GM18502 (cell line): Measurements from ENCODE around the gene RGS3.

Source experiments
- ATAC-seq: cut with Tn5 transposase; IDR thresholded peaks from one replicate; pipeline ENCODE4 v1.9.1; 2021; ENCODE audit warnings: mild to moderate bottlenecking; ENCODE audit not compliant: unreplicated experiment, poor library complexity

The RGS3 gene

DNA sequence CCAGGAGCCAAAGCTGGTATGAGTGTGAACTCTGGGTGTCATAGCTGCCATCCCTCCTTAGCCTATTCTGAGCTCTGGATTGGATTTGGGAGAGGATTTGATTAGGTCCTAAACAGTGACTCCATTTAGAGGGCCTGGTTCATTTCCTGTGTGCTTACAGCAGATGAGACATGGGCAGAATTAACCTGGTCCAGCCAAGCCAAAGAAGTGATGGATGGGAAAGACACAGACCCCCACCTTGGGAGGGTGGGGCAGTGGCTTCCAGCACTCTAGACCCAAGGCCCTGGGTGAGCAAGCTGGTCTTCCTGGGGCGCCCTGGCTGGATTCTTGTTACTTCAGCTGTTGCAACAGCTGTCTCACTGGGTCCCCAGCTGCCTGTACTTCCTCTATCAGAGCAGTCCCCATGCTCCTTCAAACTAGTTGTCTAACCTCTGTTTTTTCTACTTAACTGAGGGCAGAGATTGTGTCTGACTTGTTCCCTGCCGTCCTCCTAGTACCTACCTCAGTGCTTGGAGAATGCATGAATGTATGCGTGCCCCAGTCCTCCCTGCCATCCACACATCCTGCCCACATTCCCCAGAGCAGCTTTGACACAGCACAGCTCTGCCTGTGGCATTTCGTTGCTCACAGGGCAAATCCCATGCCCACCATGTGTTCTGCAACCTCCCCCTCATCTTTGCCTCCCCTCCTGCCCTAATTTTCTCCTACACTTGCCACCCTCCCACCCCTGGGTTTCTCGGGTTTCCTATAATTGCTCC, 115.9 kb downstream of the RGS3 start:
- ATAC-seq, result peak; percentile 28

DNA sequence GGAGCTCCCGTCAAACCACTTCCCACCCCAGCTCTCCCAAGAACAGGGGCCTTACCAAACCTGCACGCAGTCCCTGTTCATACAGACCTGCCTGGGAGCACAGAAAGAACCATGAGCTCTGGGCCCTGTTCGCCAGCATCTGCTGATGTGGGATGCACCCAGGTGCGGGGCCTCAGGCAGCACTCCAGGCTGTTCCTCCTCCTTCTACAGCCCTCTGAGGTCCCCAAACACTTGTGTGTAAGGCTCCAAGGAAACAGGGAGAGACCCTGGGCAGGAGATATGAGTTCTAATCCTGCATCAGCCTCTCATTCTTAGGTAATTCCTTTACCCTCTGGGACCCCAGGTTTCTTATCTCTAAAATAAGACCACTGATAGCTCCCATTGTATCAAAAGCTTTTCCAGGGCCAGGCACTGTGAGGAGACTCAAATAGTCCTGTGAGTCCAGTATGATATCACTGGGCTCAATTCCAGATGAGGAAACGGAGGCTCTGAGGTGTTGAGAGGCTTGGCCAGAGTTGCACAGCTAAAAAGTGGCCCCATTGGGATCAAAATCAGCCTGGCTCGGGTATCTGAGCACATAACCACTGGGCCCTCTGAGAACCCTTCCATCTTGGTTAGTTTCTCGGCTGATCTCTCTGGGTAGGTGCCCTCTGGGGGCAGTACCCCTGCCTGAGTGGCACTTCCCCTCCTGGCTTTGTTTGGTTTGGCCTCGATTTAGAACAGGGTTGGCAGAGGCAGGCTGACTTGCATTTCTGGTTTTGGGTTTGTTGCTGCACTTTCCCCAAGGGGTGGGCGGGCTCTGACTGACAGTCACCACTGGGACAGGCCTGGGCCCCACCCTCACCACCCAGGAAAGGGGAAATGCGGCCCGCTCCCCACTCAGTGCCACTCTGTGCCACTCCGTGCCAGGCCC, 116.8 kb downstream of the RGS3 start:
- ATAC-seq, result no peak

GRCh38 chr9:113580954-113581311, 117.4 kb downstream of the RGS3 start:
- no peak for ATAC-seq

GRCh38 chr9:113581865-113582697, 118.6 kb downstream of the RGS3 start:
- peak; percentile 82 for ATAC-seq

GRCh38 chr9:113582698-113583200, 119.2 kb downstream of the RGS3 start:
- no peak for ATAC-seq

GRCh38 chr9:113583511-113584427, 120.2 kb downstream of the RGS3 start:
- ATAC-seq, result no peak

DNA sequence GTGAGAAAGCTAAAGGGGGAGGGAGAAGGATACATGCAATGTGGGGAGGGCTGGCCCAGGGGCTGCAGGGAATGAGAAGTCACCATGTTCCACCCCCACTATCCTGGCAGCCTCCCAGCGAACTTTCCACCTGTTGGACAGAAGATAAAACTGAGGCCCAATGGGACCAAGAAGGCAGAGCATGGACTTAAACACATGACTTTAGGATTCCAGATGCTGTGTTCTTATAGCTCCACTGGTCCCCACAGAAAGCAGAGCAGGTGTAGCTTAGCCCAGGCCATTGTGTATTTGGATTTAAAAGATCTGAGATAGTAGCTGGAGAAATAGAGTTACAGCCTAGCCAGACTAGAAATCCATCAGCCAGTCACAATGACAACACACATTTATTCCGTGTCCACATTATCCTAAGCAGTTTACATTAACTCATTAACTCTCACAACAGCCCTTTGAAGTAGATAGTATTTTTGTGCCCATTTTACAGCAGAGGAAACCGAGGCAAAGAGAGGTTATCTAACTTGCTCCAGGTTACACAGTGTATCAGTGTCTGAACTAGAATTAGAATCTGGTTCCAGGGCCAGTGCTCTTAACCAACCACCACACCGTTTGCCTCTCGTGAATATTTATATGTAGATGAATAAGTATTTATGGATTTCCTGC, 121.0 kb downstream of the RGS3 start:
- ATAC-seq, result no peak

GRCh38 chr9:113585085-113585442, 121.5 kb downstream of the RGS3 start:
- no peak for ATAC-seq

GRCh38 chr9:113585555-113585954, 122.0 kb downstream of the RGS3 start:
- ATAC-seq, result no peak

GRCh38 chr9:113587471-113588031, 124.0 kb downstream of the RGS3 start:
- ATAC-seq, result no peak

DNA sequence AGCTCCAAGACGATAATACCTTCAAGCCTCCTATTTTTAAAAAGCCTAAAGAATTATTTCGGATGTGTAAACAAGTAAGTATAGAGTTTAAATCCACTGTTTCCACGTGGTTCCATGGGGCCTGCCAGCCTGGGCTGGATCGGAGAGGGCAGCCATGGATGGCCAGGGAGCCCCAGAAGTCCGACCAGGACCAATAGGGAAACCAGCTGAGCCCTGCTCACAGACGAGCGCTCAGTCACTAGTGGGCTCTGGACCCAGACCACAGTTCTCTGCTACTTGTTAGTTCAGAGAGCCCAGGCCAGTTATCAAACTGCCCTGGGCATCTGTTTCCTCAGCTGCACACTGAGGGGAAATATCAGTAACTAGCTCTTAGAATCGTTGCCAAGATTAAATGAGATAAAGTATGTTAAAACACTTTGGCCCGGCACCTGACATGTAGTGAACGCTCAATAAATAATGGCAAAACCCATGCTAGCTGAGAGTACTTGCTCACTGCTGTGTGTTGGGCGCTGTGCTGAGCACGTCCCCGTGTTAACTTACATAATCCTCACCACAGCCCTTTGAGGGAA, 124.8 kb downstream of the RGS3 start:
- no peak for ATAC-seq

GRCh38 chr9:113588936-113589335, 125.4 kb downstream of the RGS3 start:
- no peak for ATAC-seq

DNA sequence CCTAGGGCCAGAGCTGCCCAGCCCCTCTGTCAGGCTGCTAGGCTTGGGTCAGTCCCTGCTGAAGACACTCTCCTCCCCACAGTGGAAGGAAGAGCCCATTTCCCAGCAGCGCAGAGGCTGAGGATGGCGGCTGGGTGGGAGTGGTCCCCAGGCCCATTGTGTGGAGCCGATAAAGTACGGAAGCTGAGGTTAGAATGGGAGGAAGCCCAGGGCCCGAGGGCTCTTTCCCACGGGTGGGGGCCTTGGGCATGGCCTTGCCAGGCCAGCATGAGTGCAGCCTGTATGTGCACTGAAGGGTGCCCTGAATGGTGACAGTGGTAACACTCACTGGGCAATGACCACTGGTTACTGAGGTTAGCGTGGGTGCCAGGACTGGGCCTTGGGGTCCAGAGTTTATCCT, 125.9 kb downstream of the RGS3 start:
- ATAC-seq, result no peak

- no peak for ATAC-seq
Observed at GRCh38 chr9:113589890-113590289, 126.4 kb downstream of the RGS3 start.

DNA sequence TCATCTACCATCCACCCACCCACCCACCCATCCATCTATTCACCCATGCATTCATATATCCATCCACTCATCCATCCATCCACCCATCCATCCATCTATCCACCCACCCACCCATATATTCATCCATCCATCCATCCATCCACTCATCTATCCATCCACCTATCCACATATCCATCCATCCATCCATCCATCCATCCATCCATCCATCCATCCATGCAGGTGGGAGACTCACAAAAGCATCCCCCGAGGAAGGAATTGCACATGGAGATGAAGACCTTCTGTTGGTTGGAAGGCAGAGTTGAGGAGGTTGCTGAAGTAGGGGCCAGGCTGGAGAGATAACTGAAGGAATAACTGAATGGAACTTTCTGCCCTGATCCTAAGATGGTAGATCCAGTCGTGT, 126.9 kb downstream of the RGS3 start:
- no peak for ATAC-seq

DNA sequence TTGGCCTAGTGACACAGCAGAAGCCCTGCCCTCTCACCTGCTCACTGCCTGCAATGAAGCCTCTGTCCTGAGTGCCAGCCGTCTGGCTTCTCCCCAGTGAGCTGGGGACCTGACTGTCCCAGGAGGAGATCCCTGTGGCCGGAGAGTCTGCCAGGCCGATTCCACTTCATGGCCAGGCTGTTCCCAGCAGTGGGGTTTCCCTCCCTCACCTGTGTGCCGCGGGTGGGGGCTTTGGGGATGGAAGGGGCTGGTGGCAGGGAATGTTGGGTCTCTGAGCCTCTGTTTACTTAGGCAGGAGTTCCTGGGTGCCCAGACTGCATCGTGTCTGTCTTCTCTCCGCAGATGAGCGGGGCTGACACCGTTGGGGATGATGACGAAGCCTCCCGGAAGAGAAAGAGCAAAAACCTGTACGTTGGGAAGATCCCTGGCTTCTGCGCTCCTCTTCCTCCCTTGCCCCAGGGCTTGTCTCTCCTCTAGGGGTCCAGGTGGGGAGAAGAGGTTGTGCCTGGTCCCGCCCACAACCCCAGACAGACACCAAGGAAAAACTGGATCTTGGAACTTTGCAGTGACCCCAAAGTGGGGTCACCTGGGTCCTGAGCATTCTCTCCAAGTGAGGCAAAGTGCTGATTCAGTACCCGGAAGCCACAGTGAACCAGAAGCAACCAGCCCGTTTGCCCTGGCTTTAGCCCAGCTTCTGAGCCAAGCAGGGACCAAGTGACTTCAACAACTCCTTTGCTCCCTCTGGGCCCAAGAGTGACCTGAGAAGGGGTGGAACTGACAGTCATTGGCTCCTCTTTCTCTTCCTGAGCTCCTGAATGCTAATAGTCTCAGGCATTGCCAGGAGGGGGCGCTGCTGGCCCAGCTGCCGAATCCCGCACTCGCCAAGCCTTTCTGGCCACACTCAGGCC, 127.7 kb downstream of the RGS3 start:
- peak; percentile 52 for ATAC-seq

- ATAC-seq, result no peak
Observed at GRCh38 chr9:113591899-113592625, 128.5 kb downstream of the RGS3 start.
